Right renal pelvis (tissue), 4 donors: ENCODE data around the gene ABLIM2. TPM values are rescaled to one million over a fixed set of nuclear protein-coding genes. Genes with fewer than 3 reads are reported as not detected.

ENCODE experiments used
- DNase-seq, 4 donors: peaks; one replicate each; pipeline ENCODE4 v3.0.0-alpha.2; 2013; ENCODE audit warnings: low read depth in 4 of 4, low spot score in 3 of 4, missing footprints in 1 of 4
- polyA plus RNA-seq, 4 donors: library from polyadenylated mRNA; unstranded; fragments of 120-200 nt; gene quantifications; one replicate each; pipeline ENCODE4 v1.2.1, GENCODE V29; 2013; ENCODE audit not compliant: insufficient read length in 4 of 4

ABLIM2 gene
- polyA plus RNA-seq, 4 donors: 6.4 to 7.6 (median 7.5) TPM

DNA sequence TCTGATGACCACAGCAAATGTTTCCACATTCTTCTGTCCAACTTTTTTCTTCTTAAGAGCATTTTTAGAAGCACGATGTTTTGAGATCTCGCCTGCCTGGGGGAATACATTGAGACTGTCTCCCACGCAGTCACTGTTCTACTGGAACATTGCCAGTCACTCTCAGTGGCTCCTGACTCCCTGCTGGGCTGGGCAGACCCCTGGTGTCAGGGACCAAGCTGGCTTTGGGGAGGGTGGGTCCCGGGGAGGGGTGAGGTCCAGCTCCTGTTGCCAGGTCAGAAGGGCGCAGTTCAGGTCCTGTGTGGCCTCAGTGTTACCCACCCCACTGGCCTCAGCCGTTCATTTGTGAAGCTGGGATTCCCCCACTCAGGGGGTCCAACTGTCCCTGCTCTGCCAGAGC, 18.9 kb upstream of the ABLIM2 start:
- DNase-seq: no peak

DNA sequence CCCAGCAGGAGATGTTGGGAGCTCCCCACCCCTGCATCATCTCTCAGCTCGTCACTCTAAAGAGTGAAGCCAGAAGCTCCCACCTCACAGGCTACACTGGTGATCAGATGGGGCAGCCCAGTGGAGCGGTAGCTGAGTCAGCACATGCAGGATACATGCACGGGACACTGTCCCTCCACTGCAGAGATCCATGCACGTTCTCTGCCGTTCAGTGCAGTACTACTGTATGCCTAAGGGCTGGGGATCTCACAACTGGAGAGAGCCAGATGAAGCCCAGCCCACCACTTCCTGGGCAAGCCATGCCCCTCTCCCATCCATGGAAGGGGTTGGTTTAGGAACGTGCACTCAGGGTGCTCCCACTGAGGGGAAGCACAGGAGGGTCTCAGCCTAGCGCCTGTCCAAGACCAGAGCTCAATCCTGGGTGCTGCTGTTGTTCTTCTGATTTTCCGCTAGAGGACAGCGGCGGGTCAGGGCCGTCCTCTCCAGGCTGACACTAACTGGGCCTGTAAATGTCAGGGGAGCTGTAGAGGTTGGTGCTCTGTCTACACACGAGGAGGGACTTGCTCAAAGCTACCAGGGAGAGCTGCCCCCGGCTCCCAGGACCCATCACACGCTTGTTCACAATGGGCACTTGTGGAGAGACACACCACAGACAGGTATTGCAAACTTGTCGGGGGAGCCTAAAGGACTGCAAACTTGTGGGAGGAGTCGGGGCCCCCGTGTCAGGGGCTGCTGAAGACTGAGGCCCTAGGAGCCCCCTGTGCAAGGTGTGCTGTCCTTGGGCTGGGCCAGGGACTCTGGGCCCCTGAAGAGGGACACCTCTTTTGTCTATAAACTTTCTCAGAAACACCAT, 18.2 kb upstream of the ABLIM2 start:
- DNase-seq: no peak

DNA sequence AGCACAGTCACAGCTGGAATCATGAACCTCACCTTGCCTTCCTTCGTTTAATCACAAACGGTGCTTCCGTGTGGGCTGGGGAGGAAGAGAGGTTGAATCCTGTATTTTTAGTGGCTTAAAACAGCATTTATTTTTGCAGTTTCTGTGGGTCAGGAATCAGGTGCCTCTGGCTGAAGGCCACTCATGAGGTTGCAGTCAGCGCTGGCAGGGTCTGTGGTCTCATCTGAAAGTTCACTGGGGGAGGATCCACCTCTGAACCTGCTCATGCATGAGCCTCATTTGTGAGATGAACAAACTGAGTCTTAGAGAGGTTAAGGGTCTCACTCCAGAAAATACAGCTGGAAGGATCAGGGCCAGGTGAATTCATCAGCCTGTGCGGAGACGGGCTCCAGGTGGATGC, 17.1 kb upstream of the ABLIM2 start:
- no peak for DNase-seq

DNA sequence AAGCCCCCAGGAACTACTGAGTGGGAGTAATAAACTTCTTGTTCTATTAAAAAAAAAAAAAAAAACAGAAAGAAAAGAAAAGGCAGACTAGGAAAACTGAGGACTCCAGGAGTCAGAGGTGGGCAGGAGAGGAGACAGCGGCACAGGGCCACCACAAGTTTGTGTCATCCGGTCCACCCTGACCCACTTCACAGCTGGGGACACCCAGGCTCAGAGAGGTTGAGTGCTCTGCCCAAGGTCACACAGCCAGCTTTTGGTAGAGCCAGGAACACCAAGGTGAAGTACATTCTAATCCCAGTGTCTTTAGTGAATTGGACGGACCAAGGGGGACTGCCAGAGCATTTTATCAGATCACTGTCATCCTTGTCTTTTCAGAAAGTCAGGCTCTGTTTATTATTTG, 16.4 kb upstream of the ABLIM2 start:
- no peak for DNase-seq

DNA sequence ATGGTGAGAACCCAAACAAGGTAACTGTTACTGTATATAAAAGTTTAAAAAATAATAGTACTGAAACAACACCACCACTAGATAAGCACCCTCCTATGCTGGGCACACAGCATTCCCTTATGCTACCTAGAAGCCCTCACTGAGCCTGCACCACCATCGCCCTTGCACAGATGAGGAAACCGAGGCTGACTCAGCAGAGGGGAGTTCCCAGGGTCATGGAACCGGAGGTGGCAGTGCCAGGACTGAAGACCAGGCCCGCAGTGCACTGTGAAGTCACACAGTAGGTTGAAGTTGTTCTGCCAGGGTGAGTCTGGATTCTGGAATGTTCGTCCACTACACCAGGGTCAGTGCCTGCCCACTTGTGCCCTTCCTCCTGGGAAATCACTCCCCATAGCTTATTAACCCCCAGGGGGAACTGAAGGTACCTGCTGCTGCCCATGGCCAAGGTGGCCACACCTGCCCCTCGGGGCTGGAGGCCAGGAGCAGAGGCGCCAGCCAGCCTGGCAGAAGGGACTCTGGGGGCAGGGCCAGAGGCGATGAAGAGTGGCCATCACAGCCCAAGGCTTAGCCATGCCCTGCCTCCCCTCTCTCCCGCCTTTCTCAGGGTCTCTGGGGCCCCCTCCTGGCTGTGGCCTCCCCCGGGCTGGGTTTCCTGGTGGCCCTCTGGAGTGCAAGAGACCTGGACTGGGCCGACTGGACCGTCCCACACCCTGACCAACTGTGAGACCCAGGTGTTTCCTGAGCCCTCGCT, 15.1 kb upstream of the ABLIM2 start:
- no peak for DNase-seq

DNA sequence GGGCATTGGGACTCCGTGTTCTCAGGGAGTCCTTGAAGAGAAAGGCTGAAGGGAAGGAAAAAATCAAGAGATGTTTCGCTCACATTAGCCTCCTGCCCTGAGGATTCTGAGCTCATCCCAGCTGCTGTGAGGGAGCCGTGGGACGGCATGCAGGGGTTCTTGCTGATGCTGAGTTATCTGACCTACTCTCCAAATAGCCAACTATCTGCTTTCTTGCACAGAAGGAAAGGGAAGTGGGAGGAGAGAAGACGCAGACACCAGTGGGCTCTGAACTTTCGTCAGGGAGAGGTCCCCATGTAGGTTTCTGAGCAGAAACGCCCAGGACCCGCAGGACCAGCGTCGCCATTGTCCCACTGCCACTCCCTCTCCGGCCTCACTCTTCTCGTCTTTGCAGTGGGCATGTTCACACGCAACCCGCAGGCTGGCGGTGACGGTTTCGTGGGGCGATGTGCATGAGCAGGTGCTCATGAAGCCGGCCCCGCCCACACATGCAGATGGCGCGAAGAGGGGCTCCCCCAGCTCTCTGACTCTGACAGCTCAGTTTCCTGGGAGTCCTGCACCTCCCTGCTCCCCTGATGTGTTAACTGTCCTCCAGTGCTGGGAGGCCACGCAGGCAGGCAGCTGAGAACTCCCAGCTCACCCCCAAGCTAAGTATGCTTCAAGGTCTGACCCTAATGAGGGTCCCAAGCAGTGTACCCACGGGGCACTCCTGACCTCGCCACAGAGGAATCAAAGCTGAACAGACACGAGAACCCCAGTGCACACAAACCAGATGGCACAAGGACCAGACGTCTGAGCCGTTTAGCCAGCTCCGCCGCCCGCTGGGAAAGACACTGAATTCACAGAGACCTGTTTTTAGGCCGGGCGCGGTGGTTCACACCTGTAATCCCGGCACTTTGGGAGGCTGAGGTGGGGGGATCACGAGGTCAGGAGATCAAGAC, 13.6 kb upstream of the ABLIM2 start:
- no peak for DNase-seq

DNA sequence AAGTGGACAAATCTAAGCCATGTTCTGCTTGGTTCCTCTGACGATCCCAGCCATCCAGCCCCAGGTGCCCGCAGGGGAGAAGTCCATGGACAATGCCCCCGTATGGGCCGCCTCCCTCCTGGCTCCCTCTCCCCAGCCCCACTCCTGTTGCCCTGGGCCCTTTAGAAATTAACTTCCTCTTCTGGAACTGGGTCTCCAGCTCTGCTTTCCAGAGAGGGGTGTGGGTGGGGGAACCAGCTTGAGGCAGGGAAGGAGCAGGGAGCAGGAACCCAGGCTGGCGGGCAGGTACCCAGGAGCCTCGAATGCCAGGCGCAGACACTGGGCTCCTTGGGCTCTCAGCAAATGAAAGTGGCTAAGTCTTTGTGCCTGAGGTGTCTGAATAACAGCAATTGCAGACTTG, 12.7 kb upstream of the ABLIM2 start:
- DNase-seq: no peak

DNA sequence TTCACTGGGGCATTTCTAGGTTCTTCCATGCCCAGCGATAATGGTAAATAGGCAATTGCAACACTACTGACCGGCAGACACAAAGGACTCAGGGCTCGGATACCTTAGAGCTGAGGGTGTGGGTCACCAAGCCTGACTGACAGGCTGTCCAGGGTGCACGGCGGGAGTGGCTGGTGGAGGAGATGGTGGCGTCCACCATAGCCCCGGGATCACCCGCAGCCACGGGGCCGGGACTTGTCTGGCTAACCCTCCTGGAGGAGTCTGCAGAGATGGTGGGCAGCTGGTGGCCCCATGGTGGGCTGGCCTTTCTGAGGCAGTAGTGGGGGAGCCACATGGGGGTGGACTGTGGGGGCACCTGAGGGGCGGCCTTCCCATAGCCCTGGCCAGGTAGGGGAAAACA, 11.7 kb upstream of the ABLIM2 start:
- DNase-seq: no peak

DNA sequence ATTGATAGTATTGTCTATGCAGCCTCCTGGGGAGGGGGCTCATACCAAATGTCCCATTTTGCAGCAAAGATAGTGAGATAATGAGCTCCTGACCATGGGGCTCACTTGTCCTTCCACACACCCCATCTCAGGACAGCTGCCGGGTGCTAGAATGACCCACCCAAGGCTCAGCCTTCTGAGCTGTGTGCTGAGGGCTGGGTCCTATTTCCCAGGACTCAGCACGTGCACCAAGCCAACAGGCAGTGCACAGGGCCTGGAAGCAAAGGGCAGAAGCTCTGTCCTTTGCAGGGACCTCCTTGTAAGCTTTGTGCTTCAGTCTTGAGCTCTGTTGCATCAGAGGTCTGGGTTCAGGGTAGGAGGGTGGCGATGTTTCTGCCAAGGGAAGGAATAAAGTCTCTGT, 11.2 kb upstream of the ABLIM2 start:
- no peak for DNase-seq

DNA sequence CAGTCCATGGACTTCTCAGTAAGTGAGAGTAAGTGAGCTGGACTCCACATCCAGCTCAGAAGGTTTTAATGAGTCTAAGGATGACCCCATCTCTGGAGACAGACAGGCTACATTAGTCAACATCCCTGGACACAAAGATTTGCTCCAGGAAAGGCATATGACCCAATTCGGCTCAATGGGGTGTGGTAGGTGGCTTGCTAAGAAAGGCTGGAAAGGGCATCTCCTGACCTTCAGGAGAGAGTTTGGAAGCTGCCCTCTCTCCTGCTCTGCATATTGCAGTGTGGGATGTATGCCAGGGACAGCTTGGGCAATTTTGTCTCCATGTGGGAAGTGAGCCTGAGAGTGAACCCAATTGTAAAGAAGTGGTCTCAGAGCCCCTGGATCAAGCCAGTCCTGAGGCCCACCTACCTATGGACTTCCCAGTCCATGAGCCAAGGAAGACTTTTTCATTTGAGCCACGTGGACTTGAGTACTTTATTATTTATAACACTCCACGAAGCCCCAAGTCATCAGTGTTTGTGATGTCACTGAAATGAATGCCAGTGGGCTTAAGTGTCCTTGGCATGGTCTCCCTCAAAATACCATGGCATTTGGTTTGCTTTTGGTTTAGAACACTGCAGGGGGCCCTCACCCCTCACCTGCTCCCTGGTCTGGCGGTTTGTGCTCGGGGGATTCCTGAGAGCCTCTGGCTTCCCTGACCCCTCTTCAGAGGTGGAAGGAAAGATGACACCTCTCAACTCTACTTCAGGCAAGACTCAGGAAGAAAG, 10.4 kb upstream of the ABLIM2 start:
- no peak for DNase-seq

DNA sequence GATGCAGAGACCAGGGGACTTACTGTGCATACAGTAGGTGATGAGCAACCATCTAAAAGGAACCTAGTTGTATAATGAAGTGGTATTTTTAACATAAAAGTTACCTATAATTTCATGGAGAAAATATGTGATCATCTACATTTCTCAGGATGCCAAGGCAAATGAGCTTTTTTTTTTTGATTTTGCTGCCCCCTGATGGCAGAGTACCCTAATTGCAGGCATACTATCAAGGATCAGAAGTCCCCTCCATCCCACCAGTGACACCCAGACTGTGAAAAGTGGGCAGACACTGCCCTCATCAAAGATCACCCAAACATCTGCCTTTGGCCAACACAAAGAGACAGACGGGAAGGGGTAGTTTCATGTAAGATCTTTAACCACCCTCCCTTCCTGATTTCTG, 9.6 kb upstream of the ABLIM2 start:
- no peak for DNase-seq

DNA sequence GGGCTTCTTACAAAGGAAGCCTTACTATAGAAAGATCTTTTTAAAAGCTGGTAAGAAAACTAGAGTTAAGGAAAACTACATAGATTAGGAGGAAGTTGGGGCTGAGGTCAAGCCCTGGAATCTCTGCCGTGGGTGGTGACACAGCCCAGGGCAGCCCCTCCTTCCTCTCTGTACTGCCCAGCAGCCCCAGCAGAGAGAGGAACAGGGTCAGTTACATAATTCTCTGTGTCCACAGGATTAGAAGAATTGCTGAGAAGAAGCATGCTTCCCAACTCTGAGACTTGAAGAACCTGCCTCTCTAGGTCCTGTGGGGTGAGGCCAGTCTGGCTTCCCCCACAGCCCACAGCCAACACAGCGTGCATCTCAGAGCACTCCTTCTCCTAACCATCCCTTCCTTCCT, 9.2 kb upstream of the ABLIM2 start:
- no peak for DNase-seq

DNA sequence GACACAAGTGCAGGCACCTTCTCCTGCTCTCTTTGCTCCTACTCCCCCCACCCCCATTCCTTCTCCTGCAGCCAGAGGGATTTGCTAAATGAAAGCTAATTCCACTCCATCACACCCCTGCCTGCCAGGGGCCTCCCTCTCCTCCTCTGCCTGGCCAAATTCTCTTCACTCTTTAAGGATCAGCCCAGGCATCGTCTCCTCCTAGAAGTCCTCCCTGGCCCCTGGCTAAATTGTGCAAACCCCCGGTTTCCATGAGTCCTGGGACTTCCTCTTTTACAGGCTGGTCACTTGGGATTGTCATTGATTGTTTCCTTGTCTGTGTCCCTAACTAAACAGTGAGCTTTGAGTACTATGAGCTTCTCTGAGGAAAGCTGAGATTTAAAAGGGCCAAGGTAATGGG, 8.7 kb upstream of the ABLIM2 start:
- DNase-seq: no peak

DNA sequence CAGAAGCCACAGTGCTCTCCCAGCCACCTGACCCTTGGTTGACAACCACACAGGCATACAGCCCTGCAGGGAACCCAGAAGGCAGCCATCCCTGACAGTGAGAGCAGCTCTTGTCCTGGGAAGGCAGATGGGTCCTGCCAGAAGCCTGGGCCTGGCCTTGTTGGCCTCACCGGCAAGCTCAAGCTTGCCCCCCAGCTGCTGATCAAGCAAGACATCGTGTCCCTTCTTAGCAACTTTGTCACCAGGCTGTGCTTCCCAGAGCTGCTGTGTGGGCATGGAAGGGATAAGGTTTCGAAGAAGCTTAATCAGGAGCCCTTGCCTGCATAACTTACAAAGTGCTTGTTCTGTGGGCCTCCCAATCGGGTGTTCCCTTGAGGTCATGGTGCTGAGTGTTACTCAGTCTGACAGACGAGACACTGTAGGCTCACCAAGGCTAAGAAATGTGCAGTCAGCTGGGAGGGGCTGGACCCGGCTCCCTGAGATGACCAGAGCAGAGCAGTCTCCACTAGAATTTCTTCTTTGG, 6.8 kb upstream of the ABLIM2 start:
- no peak for DNase-seq

DNA sequence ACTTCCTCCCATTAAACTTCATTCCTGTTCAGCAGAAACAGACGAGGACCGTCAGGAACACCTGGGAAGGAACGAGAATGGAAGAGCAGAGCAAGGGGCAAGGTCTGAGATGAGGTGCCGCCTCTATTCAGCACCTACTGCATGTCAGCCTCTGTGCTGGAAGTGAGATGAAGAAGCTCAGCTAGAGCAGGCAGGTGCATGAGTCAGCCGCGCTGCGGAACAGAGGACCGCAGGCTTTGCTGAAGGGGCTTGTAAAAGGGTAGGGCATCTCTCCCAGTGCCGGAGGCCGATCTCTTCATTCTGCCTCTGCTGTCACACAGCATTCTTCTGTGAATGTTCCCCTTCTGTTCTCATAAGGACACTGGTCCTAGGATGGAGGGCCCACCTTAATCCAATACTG, 6.1 kb upstream of the ABLIM2 start:
- DNase-seq: no peak

DNA sequence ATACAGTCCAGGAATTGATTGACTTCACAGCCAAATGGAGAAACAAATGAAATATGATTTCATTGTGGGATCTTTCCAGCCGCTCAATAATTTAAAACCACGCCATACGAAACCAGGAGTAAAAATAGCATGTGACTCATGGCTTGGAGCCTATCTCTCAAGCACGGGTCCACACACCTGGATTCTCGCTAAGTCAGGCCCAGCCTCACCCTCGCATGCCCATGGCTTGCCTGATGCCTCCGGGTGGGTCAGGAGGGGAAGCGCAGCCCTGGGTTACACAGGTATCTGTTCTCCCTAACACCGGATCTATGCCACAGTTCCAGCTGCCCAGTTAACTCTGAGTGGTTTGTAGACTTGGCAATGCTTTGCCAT, 5.6 kb upstream of the ABLIM2 start:
- DNase-seq: no peak

DNA sequence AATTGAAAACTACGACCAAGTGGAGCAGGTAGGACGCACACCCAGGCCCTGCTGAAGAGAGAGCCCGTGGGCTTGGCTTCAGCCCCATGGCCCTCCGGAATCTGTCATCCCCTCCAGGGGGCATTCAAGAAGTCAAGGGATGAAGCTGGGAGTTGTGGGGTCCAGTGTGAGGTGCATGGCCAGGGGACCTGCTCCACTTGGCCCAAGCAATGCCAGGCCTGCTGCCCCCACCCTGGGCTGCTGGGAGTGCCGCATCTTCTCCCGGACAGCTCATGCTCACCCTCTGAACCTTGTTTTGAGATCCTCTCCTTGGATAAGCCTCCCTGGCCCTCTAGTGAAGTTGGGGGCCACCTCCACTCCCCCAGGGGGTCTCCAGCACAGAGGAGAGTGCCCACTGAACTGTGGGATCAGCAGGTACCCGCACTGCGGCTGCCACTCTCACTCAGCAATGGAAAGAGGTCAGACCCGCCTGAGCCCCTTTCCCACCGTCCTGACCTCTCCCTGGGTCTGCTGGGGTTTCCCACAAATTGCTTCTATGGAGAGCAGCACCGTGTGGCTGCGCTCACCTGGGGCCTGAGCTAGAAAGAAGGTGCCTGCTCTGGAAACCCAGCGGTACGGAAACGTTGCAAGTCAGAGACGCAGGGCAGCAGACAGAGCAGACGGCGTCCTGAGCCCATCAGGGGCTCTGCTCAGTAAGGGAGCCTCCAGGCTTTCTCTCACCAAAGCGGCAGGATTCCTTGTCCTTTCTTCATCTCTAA, 5.0 kb upstream of the ABLIM2 start:
- no peak for DNase-seq

DNA sequence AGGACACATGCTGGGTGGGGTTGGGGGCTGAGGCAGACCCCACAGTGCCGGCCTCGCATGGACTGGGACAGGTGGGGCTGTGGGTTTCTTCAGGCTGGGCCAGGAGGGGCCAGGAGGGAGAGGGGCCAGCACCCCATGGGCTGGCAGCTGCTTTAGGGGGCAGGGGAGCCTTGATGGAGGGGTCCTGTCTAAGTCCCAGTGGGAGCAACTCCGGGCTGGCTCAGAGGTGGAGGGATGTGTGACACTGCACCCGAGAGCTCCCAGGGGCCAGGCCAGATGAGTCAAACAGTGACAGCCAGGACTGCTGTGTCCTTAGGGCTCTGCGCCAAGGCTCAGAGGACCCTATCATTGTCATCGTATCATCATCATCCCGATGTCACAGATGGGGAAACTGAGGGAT, 4.4 kb upstream of the ABLIM2 start:
- DNase-seq: no peak

DNA sequence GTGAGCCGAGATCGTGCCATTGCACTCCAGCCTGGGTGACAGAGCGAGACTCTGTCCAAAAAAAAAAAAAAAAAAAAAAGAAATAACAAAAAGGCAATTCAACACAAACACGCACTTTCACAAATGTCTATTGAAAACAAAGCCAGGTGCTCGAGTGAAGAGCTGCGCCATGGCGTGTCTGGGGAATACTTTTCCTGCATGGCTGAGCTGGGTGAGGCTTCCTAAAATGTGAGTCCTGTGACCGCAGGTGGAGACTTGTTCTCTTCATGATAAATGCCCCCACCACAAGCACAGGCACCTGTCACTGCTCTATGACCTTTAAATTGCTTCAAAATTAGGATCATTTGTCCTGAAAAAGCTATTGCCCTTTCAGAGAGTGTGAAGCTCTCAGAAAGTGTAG, 4.0 kb upstream of the ABLIM2 start:
- no peak for DNase-seq
